ENCODE data around the gene INSR. TPM values are rescaled to one million over a fixed set of nuclear protein-coding genes. Genes with fewer than 3 reads are reported as not detected.
"Not testable (repeated sequence)": the region's sequence is repeated elsewhere in the genome, so short reads cannot be mapped to it uniquely, and the experiment has no call there.

INSR gene
- total RNA-seq, 2 experiments from 2014 or later = 2.0 to 2.5 TPM

DNA sequence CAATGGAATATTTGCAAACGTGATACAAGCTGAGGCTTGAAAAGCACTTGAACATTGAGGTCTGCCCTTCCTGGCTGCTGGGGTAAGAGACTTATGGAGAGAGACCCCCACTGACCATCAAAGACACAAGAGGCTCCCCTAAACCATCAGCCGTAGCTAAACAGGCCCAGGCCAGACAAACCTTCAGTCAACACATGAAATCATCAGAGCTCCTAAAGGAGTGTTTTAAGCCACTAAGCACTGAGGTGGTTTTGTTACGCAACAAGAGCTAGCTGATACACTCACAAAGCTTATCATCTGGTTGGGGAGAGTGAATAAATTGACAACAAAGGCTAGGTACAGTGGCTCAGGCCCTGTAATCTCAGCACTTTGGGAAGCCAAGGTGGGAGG lies 114.3 kb downstream of the INSR start:
- ChIA-PET POLR2A (no interaction called here), CTCF (interaction anchor here (1.0 kb wide), 1 partner anchor 19 kb away, joined by 4 read pairs; no protein-coding TSS in a partner anchor)
- peaks cover 22% of the 10 kb centered on the region for H3K4me1 Mint-ChIP-seq
- H3K27me3 Mint-ChIP-seq = no peaks in the 10 kb centered on the region
- no peak overlapping the region for H3K4me3 Mint-ChIP-seq
- H3K36me3 Mint-ChIP-seq (ENCODE audit: low read depth) = no peaks in the 10 kb centered on the region
- H3K9me3 Mint-ChIP-seq = peaks cover 2% of the 10 kb centered on the region
- no peak overlapping the region for H3K27ac Mint-ChIP-seq
- DNase-seq = no peak

GRCh38 chr19:7177926-7178325 lies 116.3 kb downstream of the INSR start:
- DNase-seq = no peak
- Mint-ChIP-seq H3K27ac (no peak overlapping the region), H3K9me3 (peaks cover 2% of the 10 kb centered on the region), H3K27me3 (no peaks in the 10 kb centered on the region), H3K36me3 (ENCODE audit: low read depth) (no peaks in the 10 kb centered on the region), H3K4me1 (peaks cover 11% of the 10 kb centered on the region), H3K4me3 (no peak overlapping the region)
- POLR2A ChIA-PET = no interaction called here
- CTCF ChIA-PET = no interaction called here

- Mint-ChIP-seq H3K4me1 (peaks cover 6% of the 10 kb centered on the region), H3K4me3 (no peak overlapping the region), H3K9me3 (peaks cover 2% of the 10 kb centered on the region), H3K36me3 (ENCODE audit: low read depth) (no peaks in the 10 kb centered on the region), H3K27ac (no peak overlapping the region), H3K27me3 (no peaks in the 10 kb centered on the region)
- ChIA-PET CTCF (no interaction called here), POLR2A (no interaction called here)
- no peak for DNase-seq
Observed at GRCh38 chr19:7176792-7177191, 117.4 kb downstream of the INSR start.

DNA sequence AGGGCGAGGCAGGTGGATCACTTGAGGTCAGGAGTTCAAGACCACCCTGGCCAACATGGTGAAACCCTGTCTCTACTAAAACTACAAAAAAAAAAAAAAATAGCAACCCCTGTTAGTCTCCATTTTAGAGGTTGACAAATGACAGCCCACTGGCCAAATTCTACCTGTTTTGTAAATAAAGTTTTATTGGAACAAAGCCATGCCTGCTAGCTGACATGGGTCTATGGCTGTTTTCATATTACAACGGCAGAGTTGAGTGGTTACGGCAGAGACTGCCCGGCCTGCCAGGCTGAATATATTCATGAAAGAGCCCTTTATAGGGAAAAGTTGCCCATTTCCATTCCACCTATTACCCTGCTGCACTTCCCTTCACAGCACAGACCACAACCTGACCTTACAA lies 121.4 kb downstream of the INSR start:
- Mint-ChIP-seq H3K4me1 (no peaks in the 10 kb centered on the region), H3K4me3 (no peak overlapping the region), H3K27me3 (no peaks in the 10 kb centered on the region), H3K36me3 (ENCODE audit: low read depth) (peaks cover 9% of the 10 kb centered on the region), H3K9me3 (peaks cover 9% of the 10 kb centered on the region), H3K27ac (no peak overlapping the region)
- CTCF ChIA-PET = no interaction called here
- POLR2A ChIA-PET = no interaction called here
- no peak for DNase-seq

DNA sequence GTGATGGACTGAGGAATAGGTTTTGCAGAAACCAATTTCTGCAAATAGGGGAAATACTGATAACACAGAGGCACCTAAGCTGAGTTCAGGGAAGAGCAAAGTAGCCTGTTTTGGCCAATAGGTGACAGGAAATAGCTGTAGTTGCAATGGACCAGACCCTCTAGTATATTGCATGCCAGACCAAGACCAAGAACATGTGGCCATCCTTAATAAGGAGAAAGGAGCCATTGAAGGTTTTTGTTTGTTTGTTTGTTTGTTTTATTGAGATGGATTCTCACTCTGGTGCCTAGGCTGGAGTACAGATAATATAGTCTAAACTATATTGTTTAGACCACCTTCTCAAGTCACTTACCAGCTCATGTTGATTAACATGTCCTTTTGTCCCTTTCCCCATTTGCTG lies 123.2 kb downstream of the INSR start:
- no peak overlapping the region for H3K4me3 Mint-ChIP-seq
- H3K27ac Mint-ChIP-seq = no peak overlapping the region
- POLR2A ChIA-PET = no interaction called here
- peaks cover 9% of the 10 kb centered on the region for H3K36me3 Mint-ChIP-seq (ENCODE audit: low read depth)
- no peaks in the 10 kb centered on the region for H3K4me1 Mint-ChIP-seq
- CTCF ChIA-PET = no interaction called here
- H3K27me3 Mint-ChIP-seq = no peaks in the 10 kb centered on the region
- no peak for DNase-seq
- peaks cover 9% of the 10 kb centered on the region for H3K9me3 Mint-ChIP-seq

DNA sequence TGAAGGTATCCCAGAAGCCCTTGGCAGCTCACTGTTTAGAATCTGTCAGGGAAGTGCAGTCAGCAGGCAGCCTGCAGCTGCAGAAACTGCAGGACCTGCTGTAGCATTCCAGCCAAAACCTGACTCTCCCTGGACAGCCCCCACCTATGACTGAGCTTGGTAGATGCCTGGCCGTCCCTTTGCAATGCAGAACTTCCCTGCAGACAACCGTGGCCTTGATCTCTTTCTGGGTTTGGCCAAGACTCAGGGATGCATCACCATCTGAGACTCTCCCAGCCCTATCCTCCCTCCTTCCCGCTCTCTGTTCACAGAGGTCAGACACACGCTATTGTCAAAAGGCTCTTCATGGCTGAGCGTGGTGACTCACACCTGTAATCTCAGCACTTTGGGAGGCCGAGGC lies 125.3 kb downstream of the INSR start:
- no peak overlapping the region for H3K27ac Mint-ChIP-seq
- H3K36me3 Mint-ChIP-seq (ENCODE audit: low read depth) = peaks cover 9% of the 10 kb centered on the region
- DNase-seq = no peak
- ChIA-PET CTCF (no interaction called here), POLR2A (no interaction called here)
- H3K4me3 Mint-ChIP-seq = no peak overlapping the region
- H3K4me1 Mint-ChIP-seq = no peaks in the 10 kb centered on the region
- H3K27me3 Mint-ChIP-seq = no peaks in the 10 kb centered on the region
- peaks cover 9% of the 10 kb centered on the region for H3K9me3 Mint-ChIP-seq

DNA sequence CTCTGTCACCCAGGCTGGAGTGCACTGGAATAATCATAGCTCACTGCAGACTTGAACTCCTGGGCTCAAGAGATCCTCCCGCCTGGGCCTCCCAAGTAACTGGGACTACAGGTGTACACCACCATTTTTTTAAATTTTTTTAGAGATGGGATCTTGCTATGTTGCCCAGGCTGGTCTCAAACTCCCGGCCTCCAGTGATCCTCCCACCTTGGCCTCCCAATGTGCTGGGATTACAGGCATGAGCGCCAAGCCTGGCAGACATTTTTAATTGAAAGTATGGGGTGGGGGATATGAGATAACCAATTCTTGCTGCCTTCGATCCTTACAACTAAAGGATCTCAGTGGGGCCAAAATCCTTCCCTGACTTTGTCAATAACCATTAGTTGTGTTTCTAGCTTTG lies 132.9 kb downstream of the INSR start:
- H3K27me3 Mint-ChIP-seq = no peaks in the 10 kb centered on the region
- H3K27ac Mint-ChIP-seq = no peak overlapping the region
- CTCF ChIA-PET = no interaction called here

DNA sequence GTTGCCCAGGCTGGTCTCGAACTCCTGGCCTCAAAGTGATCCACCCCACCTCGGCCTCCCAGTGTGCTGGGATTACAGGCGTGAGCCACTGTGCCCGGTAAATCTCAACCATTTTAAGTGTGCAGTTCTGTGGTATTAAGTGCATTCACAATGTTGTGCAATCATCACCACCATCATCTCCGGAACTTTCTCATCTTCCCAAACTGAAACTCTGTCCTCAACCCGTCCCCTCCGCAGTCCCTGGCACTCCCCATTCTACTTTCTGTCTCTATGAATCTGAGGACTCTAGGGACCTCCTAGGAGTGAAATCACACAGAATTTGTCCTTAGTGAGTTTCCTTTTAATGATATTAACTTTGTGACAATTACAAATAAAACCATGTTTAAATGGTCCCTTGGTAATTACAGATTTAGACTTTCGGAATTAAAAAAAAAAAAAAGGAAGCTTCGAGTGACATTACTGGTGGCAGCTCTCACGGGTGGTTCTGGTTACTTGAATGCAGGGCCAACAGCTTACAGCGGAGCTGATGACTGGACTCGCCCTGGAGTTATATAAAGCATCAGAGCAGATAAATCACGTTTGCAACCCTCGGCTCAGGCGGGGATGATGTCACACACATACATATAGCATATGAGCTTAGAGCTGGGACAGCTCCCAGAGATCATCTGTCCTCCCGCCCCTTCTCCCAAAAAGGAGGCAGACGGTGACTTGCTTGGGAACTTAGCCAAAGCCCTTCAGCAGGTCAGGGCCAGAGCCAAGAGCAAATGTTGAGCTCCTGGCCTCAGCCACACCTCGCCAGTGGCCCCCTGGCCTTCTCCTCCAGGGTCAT lies 134.9 kb downstream of the INSR start:
- POLR2A ChIA-PET = no interaction called here
- no peaks in the 10 kb centered on the region for H3K36me3 Mint-ChIP-seq (ENCODE audit: low read depth)
- CTCF ChIA-PET = interaction anchor here (0.6 kb wide), 3 partner anchors 14 to 991 kb away, joined by 3 to 4 read pairs (median 3); no protein-coding TSS in a partner anchor
- no peak overlapping the region for H3K27ac Mint-ChIP-seq
- no peaks in the 10 kb centered on the region for H3K9me3 Mint-ChIP-seq
- H3K4me1 Mint-ChIP-seq = no peaks in the 10 kb centered on the region
- DNase-seq = no peak
- no peaks in the 10 kb centered on the region for H3K27me3 Mint-ChIP-seq
- no peak overlapping the region for H3K4me3 Mint-ChIP-seq

More for the DNA sequence above, 132.9 kb downstream of the INSR start:
- POLR2A ChIA-PET = no interaction called here
- H3K36me3 Mint-ChIP-seq (ENCODE audit: low read depth) = no peaks in the 10 kb centered on the region
- H3K9me3 Mint-ChIP-seq = no peaks in the 10 kb centered on the region
- H3K4me3 Mint-ChIP-seq = no peak overlapping the region
- H3K4me1 Mint-ChIP-seq = no peaks in the 10 kb centered on the region
- no peak for DNase-seq

GRCh38 chr19:7153022-7153421 lies 141.2 kb downstream of the INSR start:
- ChIA-PET POLR2A (no interaction called here), CTCF (interaction anchor here (0.6 to 1.1 kb wide), 3 partner anchors 13 to 188 kb away, joined by 3 to 4 read pairs (median 3); no protein-coding TSS in a partner anchor)

DNA sequence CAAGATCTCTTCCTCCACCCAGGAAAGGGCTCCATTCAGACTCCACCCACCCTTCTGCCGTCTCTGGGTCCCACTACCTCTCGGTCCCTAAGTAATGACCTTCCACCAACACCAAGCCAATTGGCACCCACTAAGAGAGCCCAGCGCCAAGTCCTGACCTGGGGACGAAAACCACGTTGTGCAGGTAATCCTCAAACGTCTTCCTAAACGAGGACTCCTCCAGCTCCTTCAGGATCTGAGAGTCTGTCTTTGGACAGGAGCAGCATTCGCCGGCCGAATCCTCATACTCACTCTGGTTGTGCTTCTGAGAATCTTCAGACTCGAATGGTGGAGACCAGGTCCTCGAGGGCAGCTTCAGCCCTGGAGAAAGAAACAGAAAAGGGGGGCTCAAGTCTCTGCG lies 141.6 kb downstream of the INSR start:
- Mint-ChIP-seq H3K9me3 (no peaks in the 10 kb centered on the region), H3K27ac (no peak overlapping the region), H3K4me1 (no peaks in the 10 kb centered on the region), H3K36me3 (ENCODE audit: low read depth) (no peaks in the 10 kb centered on the region), H3K4me3 (no peak overlapping the region), H3K27me3 (no peaks in the 10 kb centered on the region)
- ChIA-PET CTCF (interaction anchor here (1.1 kb wide), 1 partner anchor 188 kb away, joined by 3 read pairs; no protein-coding TSS in a partner anchor), POLR2A (interaction anchor here (0.6 kb wide), 1 partner anchor 57 kb away, joined by 4 read pairs; no protein-coding TSS in a partner anchor)
- DNase-seq = no peak

More at GRCh38 chr19:7153022-7153421, 141.2 kb downstream of the INSR start:
- H3K4me1 Mint-ChIP-seq = no peaks in the 10 kb centered on the region
- no peaks in the 10 kb centered on the region for H3K9me3 Mint-ChIP-seq
- no peak overlapping the region for H3K4me3 Mint-ChIP-seq
- peak overlapping the region; percentile 60 for H3K27ac Mint-ChIP-seq
- DNase-seq = no peak
- no peaks in the 10 kb centered on the region for H3K27me3 Mint-ChIP-seq
- no peaks in the 10 kb centered on the region for H3K36me3 Mint-ChIP-seq (ENCODE audit: low read depth)

- Mint-ChIP-seq H3K27ac (no peak overlapping the region), H3K4me3 (no peak overlapping the region), H3K4me1 (no peaks in the 10 kb centered on the region), H3K36me3 (ENCODE audit: low read depth) (no peaks in the 10 kb centered on the region), H3K27me3 (no peaks in the 10 kb centered on the region), H3K9me3 (peaks cover 6% of the 10 kb centered on the region)
- no peak for DNase-seq
- ChIA-PET POLR2A (interaction anchor here (0.6 kb wide), 1 partner anchor 1258 kb away, joined by 5 read pairs; no protein-coding TSS in a partner anchor), CTCF (interaction anchor here (0.6 kb wide), 1 partner anchor 80 kb away, joined by 4 read pairs; no protein-coding TSS in a partner anchor)
Observed at GRCh38 chr19:7149956-7150705, 144.1 kb downstream of the INSR start.

- H3K4me3 Mint-ChIP-seq; H3K36me3 Mint-ChIP-seq (ENCODE audit: low read depth); DNase-seq; POLR2A ChIA-PET; H3K27me3 Mint-ChIP-seq; H3K4me1 Mint-ChIP-seq; H3K9me3 Mint-ChIP-seq; H3K27ac Mint-ChIP-seq: not testable (repeated sequence)
- CTCF ChIA-PET = interaction anchor here (0.8 kb wide), 1 partner anchor 163 kb away, joined by 7 read pairs; no protein-coding TSS in a partner anchor
Observed at GRCh38 chr19:7147119-7147675, 147.0 kb downstream of the INSR start.

DNA sequence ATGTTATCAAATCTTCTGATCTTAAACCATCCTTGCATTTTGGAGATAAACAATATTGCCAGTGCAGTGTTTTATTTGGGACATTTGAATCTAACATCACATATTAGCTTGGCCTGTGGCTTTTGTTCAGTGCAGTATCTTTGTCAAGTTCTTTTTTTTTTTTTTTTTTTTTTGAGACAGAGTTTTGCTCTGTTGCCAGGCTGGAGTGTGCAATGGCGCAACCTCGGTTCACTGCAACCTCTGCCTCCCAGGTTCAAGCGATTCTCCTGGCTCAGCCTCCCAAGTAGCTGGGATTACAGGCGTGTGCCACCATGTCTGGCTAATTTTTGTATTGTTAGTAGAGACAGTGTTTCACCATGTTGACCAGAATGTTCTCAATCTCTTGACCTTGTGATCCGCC lies 148.1 kb downstream of the INSR start:
- H3K27me3 Mint-ChIP-seq; H3K27ac Mint-ChIP-seq; H3K4me1 Mint-ChIP-seq; DNase-seq; H3K4me3 Mint-ChIP-seq; CTCF ChIA-PET; H3K9me3 Mint-ChIP-seq; H3K36me3 Mint-ChIP-seq (ENCODE audit: low read depth): not testable (repeated sequence)
- POLR2A ChIA-PET = interaction anchor here (0.6 kb wide), 1 partner anchor 142 kb away, joined by 5 read pairs; no protein-coding TSS in a partner anchor
